Naive thymus-derived CD4-positive, alpha-beta T cell (primary cell): ENCODE data around the gene MKRN2. TPM values are rescaled to one million over a fixed set of nuclear protein-coding genes. Genes with fewer than 3 reads are reported as not detected.

Experiments used
- ATAC-seq: fragments of 150-1000 bp; cut with Tn5 transposase; 2 replicates; pipeline ENCODE4 v1.10.0; 2021; ENCODE audit warnings: mild to moderate bottlenecking, moderate library complexity
- CTCF ChIA-PET: fragments of 350-600 bp; sonication (Branson Sonifier 250); formaldehyde crosslinking; loops from one replicate; lab custom pipeline; 2021; ENCODE audit warnings: antibody characterized with exemption; lab: Charles Lee
- POLR2A ChIA-PET: fragments of 350-600 bp; sonication (Branson Sonifier 250); formaldehyde crosslinking; loops from one replicate; lab custom pipeline; 2021; ENCODE audit warnings: antibody characterized with exemption, inconsistent platforms; lab: Charles Lee
- DNase-seq, 9 donors: peaks; one replicate each; pipeline versions ENCODE4 v3.0.0 to v3.0.0-alpha.2; 2020 to 2022; ENCODE audit warnings: mixed read lengths in 1 of 9
- H3K27ac ChIP-seq: one replicate; pipeline ENCODE4 v1.7.0; 2013; ENCODE audit warnings: mild to moderate bottlenecking, low read depth, low read length, moderate library complexity
- H3K27me3 ChIP-seq, 2 donors: one replicate each; pipeline ENCODE4 v1.7.0; 2013; ENCODE audit warnings: low read length in 2 of 2, mild to moderate bottlenecking in 2 of 2, moderate library complexity in 2 of 2; ENCODE audit not compliant: control insufficient read depth in 2 of 2, insufficient read depth in 2 of 2
- H3K36me3 ChIP-seq, 3 experiments: 1 replicate in 2 of 3; 2 replicates in 1 of 3; pipeline ENCODE4 v1.7.0; 2013; ENCODE audit warnings: low read length in 3 of 3, mild to moderate bottlenecking in 3 of 3, moderate library complexity in 1 of 3; ENCODE audit not compliant: insufficient read depth in 3 of 3, control insufficient read depth in 2 of 3
- H3K4me1 ChIP-seq, 2 donors: one replicate each; pipeline ENCODE4 v1.7.0; 2013; ENCODE audit warnings: low read length in 2 of 2, mild to moderate bottlenecking in 2 of 2, moderate library complexity in 1 of 2; ENCODE audit not compliant: control insufficient read depth in 2 of 2, insufficient read depth in 2 of 2
- H3K4me3 ChIP-seq: 2 replicates; pipeline ENCODE4 v1.7.0; 2013; ENCODE audit warnings: mild to moderate bottlenecking, low read length
- H3K9me3 ChIP-seq, 3 experiments: 1 replicate in 2 of 3; 2 replicates in 1 of 3; pipeline ENCODE4 v1.7.0; 2013; ENCODE audit warnings: low read length in 3 of 3; ENCODE audit not compliant: control insufficient read depth in 2 of 3
- H3K27ac Mint-ChIP-seq, 9 donors: one replicate each; pipeline ENCODE4 v1.8.0; 2020 to 2022; ENCODE audit warnings: mixed read lengths in 9 of 9, mild to moderate bottlenecking in 8 of 9, moderate library complexity in 5 of 9, inconsistent platforms in 2 of 9
- H3K27me3 Mint-ChIP-seq, 5 donors: one replicate each; pipeline ENCODE4 v1.8.0; 2021 to 2022; ENCODE audit warnings: mixed read lengths in 5 of 5, mild to moderate bottlenecking in 1 of 5
- H3K36me3 Mint-ChIP-seq, 5 donors: one replicate each; pipeline ENCODE4 v1.8.0; 2020 to 2022; ENCODE audit warnings: mixed read lengths in 5 of 5, mild to moderate bottlenecking in 3 of 5, inconsistent platforms in 1 of 5
- H3K4me1 Mint-ChIP-seq, 7 donors: one replicate each; pipeline ENCODE4 v1.8.0; 2020 to 2022; ENCODE audit warnings: mixed read lengths in 7 of 7, mild to moderate bottlenecking in 3 of 7, inconsistent platforms in 1 of 7
- H3K4me3 Mint-ChIP-seq, 10 donors: one replicate each; pipeline ENCODE4 v1.8.0; 2020 to 2022; ENCODE audit warnings: mild to moderate bottlenecking in 10 of 10, mixed read lengths in 10 of 10, moderate library complexity in 6 of 10, inconsistent platforms in 2 of 10
- H3K9me3 Mint-ChIP-seq, 11 donors: one replicate each; pipeline ENCODE4 v1.8.0; 2020 to 2022; ENCODE audit warnings: mixed read lengths in 11 of 11, mild to moderate bottlenecking in 4 of 11, inconsistent platforms in 1 of 11, moderate library complexity in 1 of 11
- intact Hi-C, 2 donors: fragments of 100-400 bp; cut with micrococcal nuclease; formaldehyde crosslinking; loops; one replicate each; pipeline ENCODE4 v1.15.1; 2023
- polyA plus RNA-seq, 2 donors: library from polyadenylated mRNA; unstranded; fragments of 300-500 nt; fragmentation: Illumina TruSeq; gene quantifications; one replicate each; pipeline ENCODE4 v1.2.3, GENCODE V29; 2021
- total RNA-seq, 6 experiments: library from RNA in 5 of 6; stranded (reverse) in 5 of 6; gene quantifications; 1 replicate in 5 of 6; 2 replicates in 1 of 6; pipeline ENCODE4 v1.2.3 and lab custom pipeline; 2021 to 2026

MKRN2 gene
- total and polyA plus RNA-seq, 7 experiments from 2014 or later = 21.9 to 66.2 (median 32.9) TPM

DNA sequence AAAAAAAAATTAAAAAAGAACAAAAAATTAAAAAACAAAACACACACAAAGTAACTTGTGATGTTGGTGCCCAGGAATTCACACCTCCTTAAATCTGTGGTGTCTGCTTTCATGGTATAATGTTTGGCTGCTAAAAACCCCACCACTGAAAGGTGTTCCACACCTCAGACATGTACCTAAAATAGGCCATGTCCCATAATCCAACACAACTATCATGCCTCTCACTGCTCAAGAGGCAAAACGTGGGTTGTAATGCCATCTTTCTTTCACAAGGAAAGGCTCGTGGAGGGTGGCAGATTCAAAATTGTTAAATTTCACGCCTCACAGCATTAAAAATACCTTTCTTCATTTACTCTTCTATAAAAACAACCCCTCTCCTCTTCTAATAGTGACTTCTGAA is 29.5 kb downstream of the MKRN2 start:
- H3K36me3 Mint-ChIP-seq = peaks cover 13 to 49% (median 25%) of the 10 kb centered on the region in 5 donors
- DNase-seq (no peak), ATAC-seq (no peak)
- no peaks in the 10 kb centered on the region for H3K27me3 ChIP-seq
- H3K27ac ChIP-seq = no peak overlapping the region
- H3K27me3 Mint-ChIP-seq = no peaks in the 10 kb centered on the region
- no peaks in the 10 kb centered on the region for H3K4me1 ChIP-seq
- no peak overlapping the region for H3K4me3 ChIP-seq
- no peaks in the 10 kb centered on the region for H3K9me3 Mint-ChIP-seq
- no peak overlapping the region for H3K4me3 Mint-ChIP-seq
- peak overlapping the region in 1 of 9 donors; percentile 10 for H3K27ac Mint-ChIP-seq
- peaks cover 0 to 5% (median 0%) of the 10 kb centered on the region in 7 donors for H3K4me1 Mint-ChIP-seq
- no peaks in the 10 kb centered on the region for H3K9me3 ChIP-seq
- intact Hi-C loops = no loop called here
- peaks cover 17 to 88% (median 30%) of the 10 kb centered on the region in 3 experiments for H3K36me3 ChIP-seq
- ChIA-PET POLR2A (no interaction called here), CTCF (no interaction called here)

DNA sequence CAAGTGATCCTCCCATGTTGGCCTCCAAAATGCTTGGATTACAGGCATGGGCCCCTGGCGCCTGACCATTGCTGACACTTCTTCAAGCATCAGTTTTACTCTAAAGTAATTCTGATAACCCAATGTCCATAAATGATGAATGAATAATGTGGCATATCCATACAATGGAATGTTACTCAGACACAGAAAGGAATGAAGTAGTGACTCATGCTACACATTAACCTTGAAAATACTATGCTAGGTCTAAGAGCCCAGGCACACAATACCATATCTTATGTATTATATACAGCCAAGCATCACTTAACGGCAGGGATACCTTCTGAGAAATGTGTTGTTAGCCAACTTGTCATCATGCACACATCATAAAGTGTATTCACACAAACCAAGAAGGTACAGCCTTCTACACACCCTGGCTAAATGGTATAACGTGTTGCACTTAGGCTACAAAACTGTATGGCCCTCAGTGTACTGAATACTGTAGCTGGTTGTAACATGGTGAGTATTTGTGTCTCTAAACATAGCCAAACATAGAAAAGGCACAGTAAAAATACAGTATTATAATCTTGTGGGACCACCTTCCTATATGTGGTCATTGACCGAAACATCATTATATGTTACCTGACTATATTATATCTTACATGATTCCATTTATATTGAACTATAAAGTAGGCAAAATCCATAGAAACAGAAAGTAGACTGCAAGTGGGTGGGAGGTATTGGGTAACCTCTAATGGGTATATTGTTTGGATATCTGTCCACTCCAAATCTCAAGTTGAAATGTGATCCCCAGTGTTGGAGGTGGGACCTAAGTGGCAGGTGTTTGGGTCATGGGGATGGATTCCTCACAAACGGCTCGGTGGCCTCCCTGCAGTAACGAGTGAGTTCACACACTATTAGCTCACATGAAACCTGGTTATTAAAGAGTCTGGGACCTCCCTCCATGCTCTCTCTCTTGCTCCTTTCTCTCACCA is 31.4 kb downstream of the MKRN2 start:
- Mint-ChIP-seq H3K9me3 (no peaks in the 10 kb centered on the region), H3K27ac (peak overlapping the region in 3 of 9 donors; percentile 13 to 53 (median 22)), H3K4me1 (peaks cover 0 to 5% (median 0%) of the 10 kb centered on the region in 7 donors), H3K4me3 (no peak overlapping the region), H3K36me3 (peaks cover 13 to 53% (median 20%) of the 10 kb centered on the region in 5 donors), H3K27me3 (no peaks in the 10 kb centered on the region)
- ChIA-PET CTCF (no interaction called here), POLR2A (interaction anchor here (0.6 to 0.9 kb wide), 3 partner anchors 10 to 55 kb away, joined by 3 to 4 read pairs (median 3); no protein-coding TSS in a partner anchor)
- no peak overlapping the region for H3K27ac ChIP-seq
- H3K27me3 ChIP-seq = no peaks in the 10 kb centered on the region
- DNase-seq = no peak
- no peaks in the 10 kb centered on the region for H3K4me1 ChIP-seq
- intact Hi-C loops = no loop called here
- H3K36me3 ChIP-seq = peaks cover 29 to 82% (median 29%) of the 10 kb centered on the region in 3 experiments
- H3K4me3 ChIP-seq = no peak overlapping the region
- H3K9me3 ChIP-seq = no peaks in the 10 kb centered on the region
- ATAC-seq = no peak

DNA sequence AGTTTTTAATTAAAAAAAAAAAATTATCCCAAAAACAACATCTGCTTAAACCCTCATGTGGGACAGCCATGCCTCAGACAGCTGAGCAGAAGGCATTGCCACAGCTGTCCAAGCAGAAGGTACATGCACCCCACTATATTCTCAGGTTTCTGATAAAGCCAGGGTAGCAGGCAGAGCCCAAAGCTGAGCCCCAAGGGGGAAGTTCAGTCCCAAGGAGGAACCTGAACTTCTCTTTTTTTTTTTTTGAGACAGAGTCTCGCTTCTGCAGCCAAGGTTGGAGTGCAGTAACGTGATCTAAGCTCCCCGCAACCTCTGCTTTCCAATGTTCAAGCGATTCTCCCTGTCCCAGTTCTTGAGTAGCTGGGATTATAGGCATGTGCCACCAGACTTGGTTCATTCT is 33.2 kb downstream of the MKRN2 start:
- Histone ChIP-seq H3K9me3 (no peaks in the 10 kb centered on the region), H3K27ac (no peak overlapping the region), H3K4me3 (no peak overlapping the region), H3K27me3 (no peaks in the 10 kb centered on the region), H3K4me1 (no peaks in the 10 kb centered on the region), H3K36me3 (peaks cover 20 to 81% (median 26%) of the 10 kb centered on the region in 3 experiments)
- Mint-ChIP-seq H3K27ac (no peak overlapping the region), H3K36me3 (peaks cover 8 to 50% (median 22%) of the 10 kb centered on the region in 5 donors), H3K4me1 (peaks cover 0 to 5% (median 0%) of the 10 kb centered on the region in 7 donors), H3K27me3 (no peaks in the 10 kb centered on the region), H3K9me3 (no peaks in the 10 kb centered on the region), H3K4me3 (no peak overlapping the region)
- intact Hi-C loops = no loop called here
- ChIA-PET CTCF (no interaction called here), POLR2A (no interaction called here)
- peak; percentile 68 for ATAC-seq
- no peak for DNase-seq

DNA sequence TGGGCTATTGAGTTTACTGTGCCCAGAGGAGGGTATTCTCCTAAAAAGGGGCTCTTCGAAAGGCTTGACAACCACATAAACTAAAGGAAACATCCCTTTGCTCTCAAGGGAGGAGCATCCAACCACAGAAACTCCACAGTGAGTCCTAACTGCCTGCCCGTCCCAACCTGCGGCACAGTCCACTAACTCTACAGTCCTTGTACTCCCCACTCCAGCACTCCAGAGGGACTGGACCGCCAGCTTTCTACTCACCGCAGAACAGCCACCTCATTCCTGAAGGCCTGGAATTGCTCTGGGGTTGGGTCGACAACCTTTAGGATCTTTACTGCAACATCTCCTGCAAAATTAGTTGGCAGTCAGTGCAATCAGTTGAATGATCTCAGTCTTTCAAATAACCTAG is 34.6 kb downstream of the MKRN2 start:
- Mint-ChIP-seq H3K9me3 (no peaks in the 10 kb centered on the region), H3K36me3 (peaks cover 8 to 48% (median 28%) of the 10 kb centered on the region in 5 donors), H3K27me3 (no peaks in the 10 kb centered on the region), H3K4me1 (peaks cover 0 to 5% (median 0%) of the 10 kb centered on the region in 7 donors), H3K4me3 (no peak overlapping the region), H3K27ac (peak overlapping the region in 3 of 9 donors; percentile 12 to 64 (median 25))
- intact Hi-C loops = no loop called here
- Histone ChIP-seq H3K36me3 (peaks cover 20 to 84% (median 23%) of the 10 kb centered on the region in 3 experiments), H3K4me3 (no peak overlapping the region), H3K9me3 (no peaks in the 10 kb centered on the region), H3K27ac (no peak overlapping the region), H3K27me3 (no peaks in the 10 kb centered on the region), H3K4me1 (no peaks in the 10 kb centered on the region)
- no peak for ATAC-seq
- POLR2A ChIA-PET = interaction anchor here (0.8 kb wide), 1 partner anchor 31 kb away, joined by 8 read pairs; no protein-coding TSS in a partner anchor
- DNase-seq = no peak
- CTCF ChIA-PET = no interaction called here

DNA sequence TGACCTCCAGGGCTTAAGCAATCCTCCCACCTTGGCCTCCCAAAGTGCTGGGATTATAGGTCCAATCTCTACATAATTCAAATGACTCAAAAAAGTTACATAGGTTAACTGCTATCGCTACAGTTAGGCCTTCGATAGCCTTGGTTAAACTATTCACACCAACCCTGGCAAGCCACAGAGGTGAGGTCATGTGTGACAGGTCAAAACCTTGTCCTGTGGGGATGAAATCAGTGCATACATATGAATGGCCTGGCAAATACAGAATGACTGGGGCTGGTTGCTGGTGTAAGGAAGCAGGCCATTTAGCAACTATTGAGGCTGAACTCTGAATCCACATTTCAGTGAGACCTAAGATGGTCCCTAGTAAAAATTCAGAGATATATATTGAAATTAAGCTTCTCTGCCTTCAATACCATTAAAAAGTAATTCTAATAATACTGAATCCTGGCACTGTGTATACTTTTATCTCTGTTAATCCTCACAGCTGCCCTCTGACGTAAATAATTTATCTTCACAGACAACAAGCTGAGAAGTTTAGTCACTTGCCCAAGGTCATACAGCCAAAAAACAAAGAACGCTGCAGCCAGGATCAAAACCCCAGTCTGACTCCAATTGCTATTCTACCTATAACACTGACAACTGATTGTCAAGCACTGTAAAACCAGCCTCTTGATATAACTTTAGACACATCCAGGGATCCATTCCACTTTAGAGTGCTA is 35.3 kb downstream of the MKRN2 start:
- ChIA-PET CTCF (no interaction called here), POLR2A (no interaction called here)
- ATAC-seq = no peak
- no peak for DNase-seq
- H3K27me3 Mint-ChIP-seq = no peaks in the 10 kb centered on the region
- H3K36me3 Mint-ChIP-seq = peaks cover 8 to 48% (median 28%) of the 10 kb centered on the region in 5 donors
- Histone ChIP-seq H3K4me1 (no peaks in the 10 kb centered on the region), H3K27ac (no peak overlapping the region), H3K9me3 (no peaks in the 10 kb centered on the region), H3K27me3 (no peaks in the 10 kb centered on the region), H3K4me3 (no peak overlapping the region), H3K36me3 (peaks cover 20 to 88% (median 23%) of the 10 kb centered on the region in 3 experiments)
- H3K9me3 Mint-ChIP-seq = no peaks in the 10 kb centered on the region
- peak overlapping the region in 4 of 9 donors; percentile 38 to 64 (median 56) for H3K27ac Mint-ChIP-seq
- intact Hi-C loops = no loop called here
- H3K4me1 Mint-ChIP-seq = peaks cover 0 to 5% (median 0%) of the 10 kb centered on the region in 7 donors
- no peak overlapping the region for H3K4me3 Mint-ChIP-seq

DNA sequence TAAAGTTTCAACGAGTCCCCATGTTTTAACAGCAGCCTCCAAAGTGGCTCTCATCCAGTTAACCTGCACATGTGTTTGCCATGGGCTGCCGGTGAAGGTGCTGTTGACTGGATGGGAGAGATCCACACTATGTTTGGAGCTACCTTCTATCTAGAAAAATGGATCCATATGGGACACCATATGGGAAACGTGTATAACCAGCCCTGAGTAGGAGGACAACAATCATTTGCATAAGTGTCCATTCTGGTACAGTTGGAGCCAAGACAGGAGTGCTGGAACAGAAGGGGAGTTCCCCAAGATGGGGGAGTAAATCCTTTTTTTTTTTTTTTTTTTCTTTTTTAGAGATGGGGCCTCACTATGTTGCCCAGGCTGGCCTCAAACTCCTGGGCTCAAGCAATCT is 36.6 kb downstream of the MKRN2 start:
- peaks cover 18 to 88% (median 20%) of the 10 kb centered on the region in 3 experiments for H3K36me3 ChIP-seq
- H3K27me3 ChIP-seq = no peaks in the 10 kb centered on the region
- ATAC-seq (no peak), DNase-seq (no peak)
- Mint-ChIP-seq H3K36me3 (peaks cover 8 to 48% (median 28%) of the 10 kb centered on the region in 5 donors), H3K27me3 (no peaks in the 10 kb centered on the region), H3K4me1 (peaks cover 0 to 5% (median 0%) of the 10 kb centered on the region in 7 donors), H3K27ac (peak overlapping the region in 7 of 9 donors; percentile 28 to 81 (median 54)), H3K4me3 (no peak overlapping the region), H3K9me3 (no peaks in the 10 kb centered on the region)
- H3K9me3 ChIP-seq = no peaks in the 10 kb centered on the region
- intact Hi-C loops = no loop called here
- H3K27ac ChIP-seq = peak overlapping the region; percentile 4
- no peak overlapping the region for H3K4me3 ChIP-seq
- ChIA-PET CTCF (no interaction called here), POLR2A (no interaction called here)
- no peaks in the 10 kb centered on the region for H3K4me1 ChIP-seq
